ENCODE measurements around the gene GDF2.

GDF2 gene

GRCh38 chr10:47334466-47335295 is 12.4 kb downstream of the GDF2 start:
- DNase-seq: no peak

- no peak for DNase-seq
Measured at GRCh38 chr10:47335906-47336305, 13.7 kb downstream of the GDF2 start.

- DNase-seq: peak; percentile 84
Measured at GRCh38 chr10:47336387-47337134, 14.3 kb downstream of the GDF2 start.

- no peak for DNase-seq
Measured at GRCh38 chr10:47337310-47337709, 15.1 kb downstream of the GDF2 start.

GRCh38 chr10:47339186-47339735 is 17.0 kb downstream of the GDF2 start:
- no peak for DNase-seq

- DNase-seq: no peak
Measured at GRCh38 chr10:47339759-47340607, 17.7 kb downstream of the GDF2 start.

GRCh38 chr10:47340608-47341170 is 18.4 kb downstream of the GDF2 start:
- DNase-seq: peak; percentile 51

- DNase-seq: no peak
Measured at GRCh38 chr10:47344996-47345870, 23.0 kb downstream of the GDF2 start.

- no peak for DNase-seq
Measured at GRCh38 chr10:47346581-47347302, 24.5 kb downstream of the GDF2 start.

- no peak for DNase-seq
Measured at GRCh38 chr10:47347303-47347675, 25.0 kb downstream of the GDF2 start.

GRCh38 chr10:47348138-47348651 is 25.9 kb downstream of the GDF2 start, which contains the start of gene RBP3:
Gene RBP3, plus strand, starts transcription at chr10:47348363. Its CDS starts 122 bp downstream, at chr10:47348485.
- DNase-seq: no peak

GRCh38 chr10:47348661-47349470 is 26.6 kb downstream of the GDF2 start:
- no peak for DNase-seq

GRCh38 chr10:47349516-47349915 is 27.3 kb downstream of the GDF2 start:
- no peak for DNase-seq

- no peak for DNase-seq
Measured at GRCh38 chr10:47349941-47350371, 27.7 kb downstream of the GDF2 start.

- DNase-seq: no peak
Measured at GRCh38 chr10:47350671-47351640, 28.7 kb downstream of the GDF2 start.

- DNase-seq: no peak
Measured at GRCh38 chr10:47351899-47352815, 29.9 kb downstream of the GDF2 start.

- no peak for DNase-seq
Measured at GRCh38 chr10:47353351-47353750, 31.1 kb downstream of the GDF2 start.
